Body of pancreas (tissue), 4 donors: Measurements from ENCODE around the gene QPRT. TPM values are rescaled to one million over a fixed set of nuclear protein-coding genes. Genes with fewer than 3 reads are reported as not detected.
"Not testable (repeated sequence)": the region's sequence is repeated elsewhere in the genome, so short reads cannot be mapped to it uniquely, and the experiment has no call there.

Experiments
- ATAC-seq: fragments of 150-250 bp; one replicate; pipeline ENCODE4 v1.9.1; 2016
- DNase-seq, 4 donors: peaks; one replicate each; pipeline ENCODE4 v3.0.0-alpha.2; 2019
- H3K27ac ChIP-seq, 4 donors: fragments of 200-600 bp; sonication (generic); 1 replicate in 3 of 4; 2 replicates in 1 of 4; pipeline versions ENCODE4 v1.5.1 to v1.6.1; 2016 to 2019; ENCODE audit warnings: mild to moderate bottlenecking in 1 of 4, mixed read lengths in 1 of 4, moderate library complexity in 1 of 4
- H3K27me3 ChIP-seq, 2 donors: fragments of 200-600 bp; sonication (generic); one replicate each; pipeline ENCODE4 v1.6.0; 2016; ENCODE audit warnings: mild to moderate bottlenecking in 1 of 2
- H3K36me3 ChIP-seq, 2 donors: fragments of 200-600 bp; sonication (generic); replicated peaks in 1 of 2; 2 replicates each; pipeline ENCODE4 v1.5.1; 2016; ENCODE audit warnings: low read depth in 2 of 2; ENCODE audit not compliant: insufficient read depth in 1 of 2
- H3K4me1 ChIP-seq: fragments of 200-600 bp; sonication (generic); one replicate; pipeline ENCODE4 v1.6.0; 2016
- H3K4me3 ChIP-seq, 2 donors: fragments of 200-600 bp; sonication (generic); 1 replicate in 1 of 2; 2 replicates in 1 of 2; pipeline ENCODE4 v1.5.1; 2016 to 2019
- H3K9me3 ChIP-seq, 3 donors: fragments of 200-600 bp; sonication (generic); 1 replicate in 2 of 3; 2 replicates in 1 of 3; pipeline ENCODE4 v1.5.1; 2016
- CTCF ChIP-seq, 7 experiments: fragments of 450-650 bp in 4 of 7; fragments of 200-600 bp in 3 of 7; sonication (generic) in 3 of 7; IDR thresholded peaks; one replicate each; pipeline ENCODE4 v1.5.1; 2016 to 2019; ENCODE audit warnings: antibody characterized with exemption in 7 of 7
- POLR2A ChIP-seq, 3 donors: fragments of 450-650 bp; IDR thresholded peaks; one replicate each; pipeline ENCODE4 v1.6.1; 2016; ENCODE audit warnings: antibody characterized with exemption in 3 of 3, mild to moderate bottlenecking in 2 of 3
- WGBS, 2 donors: methylation state at CpG; one replicate each; pipeline ENCODE4 v1.1.5; 2017; 5-methylcytosine and 5-hydroxymethylcytosine counted together
- intact Hi-C: fragments of 100-400 bp; cut with DNase I; formaldehyde crosslinking; loops from one replicate; pipeline ENCODE4 v1.15.1; 2023
- total RNA-seq, 2 donors: library from RNA; depleted of rRNA; stranded (reverse); fragments of >200 nt; gene quantifications; one replicate each; pipeline ENCODE4 v1.1.0, GENCODE V29; 2016

The QPRT gene
- total RNA-seq, 2 donors from 2014 or later: 28.0 to 30.3 TPM

GRCh38 chr16:29745853-29746345, 66.9 kb downstream of the QPRT start, which contains the start of gene C16orf54:
Gene C16orf54 (minus strand): TSS chr16:29745990. CDS start chr16:29744951, 1,039 bp downstream.
- ATAC-seq (peak; percentile 25), DNase-seq (peak; percentile 16 to 72 (median 35))
- 65 to 85% methylated on average over 3 to 12 of the region's 12 CpGs for WGBS, 2 donors
- H3K27me3 ChIP-seq: no peaks in the 10 kb centered on the region
- H3K4me3 ChIP-seq: no peak within 1 kb of the TSS
- H3K9me3 ChIP-seq: no peaks in the 10 kb centered on the region
- intact Hi-C loops: no loop called here
- H3K27ac ChIP-seq: no peak within 1 kb of the TSS
- no peaks in the 10 kb centered on the region for H3K36me3 ChIP-seq
- H3K4me1 ChIP-seq: no peaks in the 10 kb centered on the region
- no peak for TF ChIP-seq CTCF (IDR thresholded peaks at IDR 0.05)
- TF ChIP-seq POLR2A (IDR thresholded peaks at IDR 0.05): no peak

- H3K4me3 ChIP-seq, H3K27me3 ChIP-seq, H3K36me3 ChIP-seq, intact Hi-C loops, H3K4me1 ChIP-seq, H3K27ac ChIP-seq, ATAC-seq, H3K9me3 ChIP-seq, DNase-seq: not testable (repeated sequence)
- WGBS, 2 donors: 68 to 74% methylated on average over 4 of the region's 4 CpGs
Observed at GRCh38 chr16:29746518-29746917, 67.5 kb downstream of the QPRT start.

Other genes starting within 250 kb of the QPRT start
- gene BOLA2, start 224.8 kb upstream of the QPRT start, total RNA-seq: 10 to 100 TPM in 1 of 2 donors, 1 to 10 TPM in 1; 5.2 to 16.2 TPM
- gene SLX1B, start 224.6 kb upstream of the QPRT start, total RNA-seq: 10 to 100 TPM; 20.8 to 52.7 TPM
- gene SULT1A4, start 219.3 kb upstream of the QPRT start, total RNA-seq: 1 to 10 TPM; 1.8 to 6.3 TPM
- 10 to 100 TPM; 16.5 to 47.2 TPM for gene NPIPB12, start 172.8 kb upstream of the QPRT start, total RNA-seq
- gene SPN, start 15.9 kb upstream of the QPRT start, total RNA-seq: 1 to 10 TPM; 1.3 to 2.0 TPM
- under 1 TPM; 0.33 to 0.52 TPM for gene C16orf54, start 66.8 kb downstream of the QPRT start, total RNA-seq
- under 1 TPM; 0.26 to 0.99 TPM for gene ZG16, start 99.1 kb downstream of the QPRT start, total RNA-seq
- 10 to 100 TPM in 1 of 2 donors, 1 to 10 TPM in 1; 8.9 to 13.7 TPM for gene KIF22, start 111.6 kb downstream of the QPRT start, total RNA-seq
- gene MAZ, start 127.3 kb downstream of the QPRT start, total RNA-seq: 100 to 1,000 TPM in 1 of 2 donors, 10 to 100 TPM in 1; 57.9 to 125 TPM
- gene PRRT2, start 133.0 kb downstream of the QPRT start, total RNA-seq: 1 to 10 TPM in 1 of 2 donors, not detected in 1; 1.0 TPM
- 10 to 100 TPM; 27.5 to 63.9 TPM for gene PAGR1, start 137.0 kb downstream of the QPRT start, total RNA-seq
- gene MVP, start 141.3 kb downstream of the QPRT start, total RNA-seq: 100 to 1,000 TPM in 1 of 2 donors, 10 to 100 TPM in 1; 75.5 to 139 TPM
- 10 to 100 TPM; 76.5 to 79.9 TPM for gene CDIPT, start 184.0 kb downstream of the QPRT start, total RNA-seq
- gene SEZ6L2, start 220.4 kb downstream of the QPRT start, total RNA-seq: 10 to 100 TPM; 19.2 to 28.3 TPM
- gene ASPHD1, start 221.3 kb downstream of the QPRT start, total RNA-seq: 1 to 10 TPM; 4.7 to 8.2 TPM
- gene KCTD13, start 247.0 kb downstream of the QPRT start, total RNA-seq: 10 to 100 TPM; 14.3 to 49.1 TPM